Measurements from ENCODE around the gene CCDC196.

The CCDC196 gene, protein sequence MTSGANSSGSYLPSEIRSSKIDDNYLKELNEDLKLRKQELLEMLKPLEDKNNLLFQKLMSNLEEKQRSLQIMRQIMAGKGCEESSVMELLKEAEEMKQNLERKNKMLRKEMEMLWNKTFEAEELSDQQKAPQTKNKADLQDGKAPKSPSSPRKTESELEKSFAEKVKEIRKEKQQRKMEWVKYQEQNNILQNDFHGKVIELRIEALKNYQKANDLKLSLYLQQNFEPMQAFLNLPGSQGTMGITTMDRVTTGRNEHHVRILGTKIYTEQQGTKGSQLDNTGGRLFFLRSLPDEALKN

DNA sequence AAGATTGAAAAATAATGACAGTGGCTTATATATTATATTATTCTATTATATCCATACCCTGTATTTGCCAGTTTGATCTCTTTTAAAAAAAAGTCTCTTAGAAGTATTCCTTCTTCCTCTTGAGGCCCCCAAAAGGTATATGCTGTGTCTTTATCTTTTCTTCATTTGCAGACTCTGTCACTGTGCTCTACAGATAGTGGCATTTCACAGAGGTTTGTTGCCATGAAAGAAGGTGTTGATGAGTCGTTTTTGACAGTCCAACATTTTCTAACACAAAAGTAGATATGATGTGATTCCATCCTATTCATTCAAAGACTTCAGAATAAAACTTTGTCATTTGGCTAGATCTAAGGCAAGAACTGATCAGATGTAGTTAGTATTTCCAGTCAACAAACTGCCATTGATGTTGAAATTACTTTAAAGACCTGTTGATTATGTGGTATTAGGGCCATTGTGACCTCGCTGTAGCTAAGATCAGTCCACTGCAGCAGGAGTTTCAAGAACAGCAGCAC is at the start of gene CCDC196:
CCDC196 (plus strand) TSS at position 462 of the 512 bp plus-strand sequence. CDS start 132 bp downstream, outside the sequence.
- no peak within 1 kb of the TSS for H3K4me3 Mint-ChIP-seq
- no peaks in the 10 kb centered on the region for H3K4me1 Mint-ChIP-seq (ENCODE audit: low read depth)
- H3K9me3 Mint-ChIP-seq = no peaks in the 10 kb centered on the region
- no peaks in the 10 kb centered on the region for H3K36me3 Mint-ChIP-seq (ENCODE audit: low read depth)
- H3K27ac Mint-ChIP-seq = no peak within 1 kb of the TSS
- no peak for DNase-seq (ENCODE audit: low spot score)
- peaks cover 5% of the 10 kb centered on the region for H3K27me3 Mint-ChIP-seq (ENCODE audit: low read depth)

GRCh38 chr14:66440801-66441200 is 45.4 kb upstream of the CCDC196 start:
- no peak for DNase-seq (ENCODE audit: low spot score)
- Mint-ChIP-seq H3K4me3 (no peak overlapping the region), H3K9me3 (peaks cover 18% of the 10 kb centered on the region), H3K36me3 (ENCODE audit: low read depth) (no peaks in the 10 kb centered on the region), H3K27ac (no peak overlapping the region), H3K4me1 (ENCODE audit: low read depth) (no peaks in the 10 kb centered on the region), H3K27me3 (ENCODE audit: low read depth) (no peaks in the 10 kb centered on the region)

- Mint-ChIP-seq H3K27me3 (ENCODE audit: low read depth) (no peaks in the 10 kb centered on the region), H3K4me3 (no peak overlapping the region), H3K27ac (no peak overlapping the region), H3K4me1 (ENCODE audit: low read depth) (no peaks in the 10 kb centered on the region), H3K36me3 (ENCODE audit: low read depth) (no peaks in the 10 kb centered on the region), H3K9me3 (peaks cover 14% of the 10 kb centered on the region)
- no peak for DNase-seq (ENCODE audit: low spot score)
Observed at GRCh38 chr14:66442953-66443571, 43.1 kb upstream of the CCDC196 start.

DNA sequence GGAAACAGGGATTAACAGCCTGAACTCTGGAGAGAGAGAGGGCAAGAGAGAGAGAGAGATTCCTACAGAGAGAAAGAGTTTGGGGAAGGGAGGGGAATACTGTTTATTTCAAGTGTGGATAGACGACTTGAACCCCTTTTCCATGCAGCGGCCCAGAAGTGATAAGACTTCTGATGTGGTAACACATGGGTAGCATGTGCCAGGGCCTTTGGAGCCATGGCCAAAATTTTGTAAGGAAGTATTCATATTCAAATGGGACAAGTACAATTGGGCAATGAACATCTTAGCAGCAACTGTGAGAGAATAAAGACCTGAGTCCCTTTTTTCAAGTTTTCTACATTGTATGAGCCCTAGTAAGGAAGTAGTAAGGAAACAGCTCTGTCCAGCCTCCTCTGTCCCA is 42.4 kb upstream of the CCDC196 start:
- Mint-ChIP-seq H3K36me3 (ENCODE audit: low read depth) (no peaks in the 10 kb centered on the region), H3K4me1 (ENCODE audit: low read depth) (no peaks in the 10 kb centered on the region), H3K27me3 (ENCODE audit: low read depth) (no peaks in the 10 kb centered on the region), H3K9me3 (peaks cover 11% of the 10 kb centered on the region), H3K27ac (no peak overlapping the region), H3K4me3 (no peak overlapping the region)
- DNase-seq (ENCODE audit: low spot score) = no peak

DNA sequence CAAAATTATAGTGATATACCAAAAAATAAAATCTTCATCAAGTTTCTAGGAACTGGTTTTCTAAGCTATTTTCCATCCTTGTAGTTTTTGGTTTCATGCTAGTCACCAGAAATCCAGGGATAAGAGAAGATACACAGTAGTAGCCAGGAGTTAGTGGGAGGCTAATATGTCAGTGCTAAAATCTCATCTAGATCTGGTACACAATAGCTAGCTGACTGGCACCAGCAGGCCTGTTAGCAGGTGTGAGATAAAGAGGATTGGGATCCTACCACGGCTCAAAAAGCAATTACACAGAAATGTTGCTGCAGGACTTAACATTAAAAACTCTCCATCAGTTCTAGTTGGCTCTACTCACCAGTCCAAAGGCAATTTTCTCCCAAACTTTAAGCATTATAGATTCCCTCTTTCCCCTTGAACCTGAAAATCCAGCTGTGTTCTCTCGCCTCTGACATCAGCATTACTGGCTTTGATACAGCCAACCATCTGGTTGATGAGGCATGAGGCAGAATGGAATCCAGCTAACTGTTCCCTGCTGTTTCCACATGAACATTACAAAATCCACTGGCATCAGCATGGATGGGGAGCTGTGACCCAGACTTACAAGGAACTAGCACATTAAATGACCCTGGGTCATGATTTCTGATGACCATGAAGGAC is 41.8 kb upstream of the CCDC196 start:
- Mint-ChIP-seq H3K27me3 (ENCODE audit: low read depth) (no peaks in the 10 kb centered on the region), H3K36me3 (ENCODE audit: low read depth) (no peaks in the 10 kb centered on the region), H3K4me3 (no peak overlapping the region), H3K4me1 (ENCODE audit: low read depth) (no peaks in the 10 kb centered on the region), H3K9me3 (peaks cover 10% of the 10 kb centered on the region), H3K27ac (no peak overlapping the region)
- no peak for DNase-seq (ENCODE audit: low spot score)

- Mint-ChIP-seq H3K4me3 (no peak overlapping the region), H3K27ac (no peak overlapping the region), H3K4me1 (ENCODE audit: low read depth) (no peaks in the 10 kb centered on the region), H3K27me3 (ENCODE audit: low read depth) (no peaks in the 10 kb centered on the region), H3K36me3 (ENCODE audit: low read depth) (no peaks in the 10 kb centered on the region), H3K9me3 (no peaks in the 10 kb centered on the region)
- DNase-seq (ENCODE audit: low spot score) = no peak
Observed at GRCh38 chr14:66445936-66446335, 40.2 kb upstream of the CCDC196 start.

DNA sequence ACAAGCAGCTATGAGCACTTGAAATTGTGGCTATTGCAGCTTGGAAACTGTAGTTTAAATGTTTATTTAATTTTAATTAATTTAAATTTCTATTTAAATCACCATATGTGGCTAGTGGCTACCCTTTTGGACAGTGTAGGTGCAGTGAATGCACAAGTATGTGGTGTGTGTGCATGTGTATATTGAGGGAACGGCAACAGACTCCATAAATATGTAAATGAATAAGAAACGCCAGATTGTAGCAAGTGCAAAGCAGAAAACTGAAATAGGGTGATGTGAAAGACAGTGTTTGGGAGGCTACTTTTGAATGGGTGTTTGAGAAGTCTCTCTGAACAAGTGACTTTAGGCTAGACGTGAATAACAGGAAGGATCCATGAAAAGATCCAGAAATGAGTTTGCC is 32.7 kb upstream of the CCDC196 start:
- Mint-ChIP-seq H3K4me3 (no peak overlapping the region), H3K36me3 (ENCODE audit: low read depth) (no peaks in the 10 kb centered on the region), H3K27me3 (ENCODE audit: low read depth) (no peaks in the 10 kb centered on the region), H3K27ac (no peak overlapping the region), H3K4me1 (ENCODE audit: low read depth) (no peaks in the 10 kb centered on the region), H3K9me3 (no peaks in the 10 kb centered on the region)
- DNase-seq (ENCODE audit: low spot score) = no peak

DNA sequence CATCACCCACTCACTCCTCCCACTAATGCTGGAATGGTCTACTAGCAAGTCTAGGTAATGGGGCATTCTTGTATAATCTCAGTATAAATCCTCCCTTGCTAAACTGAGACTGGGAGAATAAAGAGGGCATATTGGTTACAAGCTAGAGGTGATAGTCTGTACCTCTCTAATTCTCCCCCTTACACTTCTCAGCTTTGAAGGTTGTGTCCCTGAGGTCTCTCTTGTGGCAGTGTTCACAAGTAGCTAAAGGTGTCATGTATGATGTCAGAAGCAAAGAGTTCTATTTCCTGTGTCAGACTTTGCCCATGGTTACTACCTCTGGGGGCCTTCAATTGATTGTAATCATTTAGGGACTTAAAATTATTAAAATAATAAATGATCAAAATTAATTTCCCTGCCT is 26.6 kb upstream of the CCDC196 start:
- Mint-ChIP-seq H3K9me3 (no peaks in the 10 kb centered on the region), H3K4me3 (no peak overlapping the region), H3K27ac (no peak overlapping the region), H3K36me3 (ENCODE audit: low read depth) (no peaks in the 10 kb centered on the region), H3K27me3 (ENCODE audit: low read depth) (no peaks in the 10 kb centered on the region), H3K4me1 (ENCODE audit: low read depth) (no peaks in the 10 kb centered on the region)
- DNase-seq (ENCODE audit: low spot score) = no peak

GRCh38 chr14:66464261-66464660 is 21.9 kb upstream of the CCDC196 start:
- peaks cover 4% of the 10 kb centered on the region for H3K9me3 Mint-ChIP-seq
- no peak for DNase-seq (ENCODE audit: low spot score)

GRCh38 chr14:66468778-66469367 is 17.3 kb upstream of the CCDC196 start:
- DNase-seq (ENCODE audit: low spot score) = no peak
- Mint-ChIP-seq H3K36me3 (ENCODE audit: low read depth) (no peaks in the 10 kb centered on the region), H3K27me3 (ENCODE audit: low read depth) (no peaks in the 10 kb centered on the region), H3K27ac (no peak overlapping the region), H3K4me1 (ENCODE audit: low read depth) (no peaks in the 10 kb centered on the region), H3K4me3 (no peak overlapping the region), H3K9me3 (peaks cover 35% of the 10 kb centered on the region)

More at GRCh38 chr14:66464261-66464660, 21.9 kb upstream of the CCDC196 start:
- no peak overlapping the region for H3K27ac Mint-ChIP-seq
- no peak overlapping the region for H3K4me3 Mint-ChIP-seq
- H3K4me1 Mint-ChIP-seq (ENCODE audit: low read depth) = no peaks in the 10 kb centered on the region
- H3K36me3 Mint-ChIP-seq (ENCODE audit: low read depth) = no peaks in the 10 kb centered on the region
- H3K27me3 Mint-ChIP-seq (ENCODE audit: low read depth) = no peaks in the 10 kb centered on the region

DNA sequence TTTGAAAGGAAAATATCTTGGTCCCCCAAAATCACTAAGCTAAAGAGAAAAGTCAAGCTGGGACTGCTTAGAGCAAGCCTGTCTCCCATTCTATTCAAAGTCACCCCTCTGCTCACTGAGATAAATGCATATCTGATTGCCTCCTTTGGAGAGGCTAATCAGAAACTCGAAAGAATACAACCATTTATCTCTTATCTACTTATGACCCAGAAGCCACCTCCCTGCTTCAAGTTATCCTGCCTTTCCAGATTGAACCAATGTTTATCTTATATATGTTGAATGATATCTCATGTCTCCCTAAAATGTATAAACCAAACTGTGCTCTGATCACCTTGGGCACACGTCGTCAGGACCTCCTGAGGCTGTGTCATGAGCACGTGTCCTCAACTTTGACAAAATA is 14.6 kb upstream of the CCDC196 start:
- H3K27ac Mint-ChIP-seq = no peak overlapping the region
- H3K4me3 Mint-ChIP-seq = no peak overlapping the region
- peaks cover 35% of the 10 kb centered on the region for H3K9me3 Mint-ChIP-seq
- DNase-seq (ENCODE audit: low spot score) = no peak
- no peaks in the 10 kb centered on the region for H3K36me3 Mint-ChIP-seq (ENCODE audit: low read depth)
- H3K27me3 Mint-ChIP-seq (ENCODE audit: low read depth) = no peaks in the 10 kb centered on the region
- no peaks in the 10 kb centered on the region for H3K4me1 Mint-ChIP-seq (ENCODE audit: low read depth)

DNA sequence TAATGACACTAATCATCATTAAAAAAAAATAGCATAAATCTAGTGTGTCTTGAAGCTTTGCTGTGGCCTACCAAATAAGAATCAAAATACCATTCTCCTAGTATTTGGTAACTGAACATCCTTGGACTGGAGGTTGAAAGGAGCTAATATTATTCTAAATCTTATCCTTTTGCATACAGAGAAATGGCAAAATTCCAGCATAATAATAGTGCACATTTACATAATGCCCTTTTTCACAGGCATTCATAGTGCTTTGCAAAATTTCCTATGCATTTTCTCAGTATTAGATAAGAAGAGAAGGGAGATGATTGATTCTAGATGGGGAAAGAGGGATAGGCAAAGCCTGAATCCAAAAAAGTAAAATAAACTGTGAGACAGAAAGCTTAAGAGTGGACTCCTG is 13.9 kb upstream of the CCDC196 start:
- peaks cover 35% of the 10 kb centered on the region for H3K9me3 Mint-ChIP-seq
- no peaks in the 10 kb centered on the region for H3K4me1 Mint-ChIP-seq (ENCODE audit: low read depth)
- no peak overlapping the region for H3K27ac Mint-ChIP-seq
- no peaks in the 10 kb centered on the region for H3K27me3 Mint-ChIP-seq (ENCODE audit: low read depth)
- H3K36me3 Mint-ChIP-seq (ENCODE audit: low read depth) = no peaks in the 10 kb centered on the region
- no peak overlapping the region for H3K4me3 Mint-ChIP-seq
- DNase-seq (ENCODE audit: low spot score) = no peak

- H3K27ac Mint-ChIP-seq = no peak overlapping the region
- no peaks in the 10 kb centered on the region for H3K4me1 Mint-ChIP-seq (ENCODE audit: low read depth)
Observed at GRCh38 chr14:66473223-66473622, 12.9 kb upstream of the CCDC196 start.

GRCh38 chr14:66476964-66477363 is 9.2 kb upstream of the CCDC196 start:
- no peak overlapping the region for H3K27ac Mint-ChIP-seq
- H3K9me3 Mint-ChIP-seq = peaks cover 14% of the 10 kb centered on the region
- no peak for DNase-seq (ENCODE audit: low spot score)
- no peaks in the 10 kb centered on the region for H3K4me1 Mint-ChIP-seq (ENCODE audit: low read depth)
- H3K27me3 Mint-ChIP-seq (ENCODE audit: low read depth) = no peaks in the 10 kb centered on the region
- no peaks in the 10 kb centered on the region for H3K36me3 Mint-ChIP-seq (ENCODE audit: low read depth)
- H3K4me3 Mint-ChIP-seq = no peak overlapping the region

More at GRCh38 chr14:66473223-66473622, 12.9 kb upstream of the CCDC196 start:
- Mint-ChIP-seq H3K36me3 (ENCODE audit: low read depth) (no peaks in the 10 kb centered on the region), H3K27me3 (ENCODE audit: low read depth) (no peaks in the 10 kb centered on the region), H3K9me3 (peaks cover 32% of the 10 kb centered on the region), H3K4me3 (no peak overlapping the region)
- no peak for DNase-seq (ENCODE audit: low spot score)

Measured in T-helper 2 cell treated with Interferon-gamma antibody and Interleukin-4, amounts not matched to agents 5 μg/mL and 100 μg/mL, for 36 hours (primary cell).